ENCODE data around the gene KIF4B.
A peak's percentile ranks its signal among the peaks of the same experiment; 100 is the strongest.
"Not testable (repeated sequence)": the region's sequence is repeated elsewhere in the genome, so short reads cannot be mapped to it uniquely, and the experiment has no call there.

KIF4B gene, protein sequence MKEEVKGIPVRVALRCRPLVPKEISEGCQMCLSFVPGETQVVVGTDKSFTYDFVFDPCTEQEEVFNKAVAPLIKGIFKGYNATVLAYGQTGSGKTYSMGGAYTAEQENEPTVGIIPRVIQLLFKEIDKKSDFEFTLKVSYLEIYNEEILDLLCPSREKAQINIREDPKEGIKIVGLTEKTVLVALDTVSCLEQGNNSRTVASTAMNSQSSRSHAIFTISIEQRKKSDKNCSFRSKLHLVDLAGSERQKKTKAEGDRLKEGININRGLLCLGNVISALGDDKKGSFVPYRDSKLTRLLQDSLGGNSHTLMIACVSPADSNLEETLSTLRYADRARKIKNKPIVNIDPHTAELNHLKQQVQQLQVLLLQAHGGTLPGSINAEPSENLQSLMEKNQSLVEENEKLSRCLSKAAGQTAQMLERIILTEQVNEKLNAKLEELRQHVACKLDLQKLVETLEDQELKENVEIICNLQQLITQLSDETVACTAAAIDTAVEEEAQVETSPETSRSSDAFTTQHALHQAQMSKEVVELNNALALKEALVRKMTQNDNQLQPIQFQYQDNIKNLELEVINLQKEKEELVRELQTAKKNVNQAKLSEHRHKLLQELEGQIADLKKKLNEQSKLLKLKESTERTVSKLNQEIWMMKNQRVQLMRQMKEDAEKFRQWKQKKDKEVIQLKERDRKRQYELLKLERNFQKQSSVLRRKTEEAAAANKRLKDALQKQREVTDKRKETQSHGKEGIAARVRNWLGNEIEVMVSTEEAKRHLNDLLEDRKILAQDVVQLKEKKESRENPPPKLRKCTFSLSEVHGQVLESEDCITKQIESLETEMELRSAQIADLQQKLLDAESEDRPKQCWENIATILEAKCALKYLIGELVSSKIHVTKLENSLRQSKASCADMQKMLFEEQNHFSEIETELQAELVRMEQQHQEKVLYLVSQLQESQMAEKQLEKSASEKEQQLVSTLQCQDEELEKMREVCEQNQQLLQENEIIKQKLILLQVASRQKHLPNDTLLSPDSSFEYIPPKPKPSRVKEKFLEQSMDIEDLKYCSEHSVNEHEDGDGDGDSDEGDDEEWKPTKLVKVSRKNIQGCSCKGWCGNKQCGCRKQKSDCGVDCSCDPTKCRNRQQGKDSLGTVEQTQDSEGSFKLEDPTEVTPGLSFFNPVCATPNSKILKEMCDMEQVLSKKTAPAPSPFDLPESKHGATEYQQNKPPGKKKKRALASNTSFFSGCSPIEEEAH

DNA sequence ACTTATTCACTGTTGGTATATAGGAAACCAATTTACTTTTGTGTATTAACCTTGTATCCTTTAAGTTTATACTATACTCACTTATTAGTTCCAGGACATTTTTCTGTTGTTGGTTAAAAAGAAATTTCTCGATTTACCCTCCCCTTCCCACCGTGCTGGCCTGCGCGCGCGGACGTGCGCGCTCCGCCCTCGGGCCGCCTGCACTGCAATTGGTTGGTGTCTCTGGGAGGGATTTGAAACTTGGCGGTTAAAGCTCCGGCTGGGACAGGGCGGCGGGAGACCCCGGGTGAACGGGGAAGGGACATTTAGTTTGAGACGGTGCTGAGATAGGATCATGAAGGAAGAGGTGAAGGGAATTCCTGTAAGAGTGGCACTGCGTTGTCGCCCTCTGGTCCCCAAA lies at the start of gene KIF4B:
Gene KIF4B (plus strand): TSS at position 230 of the 400 bp plus-strand sequence. CDS start 105 bp downstream, at position 335.
- no peak for DNase-seq

DNA sequence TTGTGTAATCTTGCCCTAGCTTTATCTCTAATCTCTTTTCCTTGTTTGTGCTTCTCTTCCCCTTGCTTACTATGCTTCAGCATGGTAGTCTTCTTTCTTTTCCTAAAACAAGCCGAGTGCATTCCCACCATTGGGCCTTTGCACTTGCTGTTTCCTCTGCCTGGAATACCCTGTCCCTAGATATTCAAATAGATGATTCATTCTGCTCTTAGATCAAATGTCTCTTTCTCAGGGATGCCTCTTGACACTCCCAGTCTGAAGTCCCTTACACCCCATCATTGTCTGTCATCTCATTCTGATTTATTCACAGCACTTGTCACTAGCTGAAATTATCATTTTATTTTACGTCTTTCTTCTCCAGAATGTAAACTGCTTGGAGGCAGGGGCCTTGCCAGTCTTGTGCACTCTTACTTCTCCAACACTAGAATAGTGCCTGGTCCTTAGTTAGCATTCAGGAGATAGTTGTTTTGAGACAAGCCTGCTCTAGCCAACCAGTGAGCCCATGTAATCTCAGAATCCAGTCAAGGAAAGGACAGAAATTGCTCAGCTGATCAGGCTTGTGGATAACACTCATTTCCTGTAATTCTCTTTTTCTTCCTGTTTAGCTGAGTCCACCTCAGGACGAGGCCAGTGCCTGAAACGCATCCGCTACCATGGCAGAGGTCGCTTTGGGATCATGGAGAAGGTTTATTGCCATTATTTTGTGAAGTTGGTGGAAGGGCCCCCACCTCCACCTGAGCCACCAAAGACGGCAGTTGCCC lies 47.3 kb upstream of the KIF4B start:
- no peak for DNase-seq

DNA sequence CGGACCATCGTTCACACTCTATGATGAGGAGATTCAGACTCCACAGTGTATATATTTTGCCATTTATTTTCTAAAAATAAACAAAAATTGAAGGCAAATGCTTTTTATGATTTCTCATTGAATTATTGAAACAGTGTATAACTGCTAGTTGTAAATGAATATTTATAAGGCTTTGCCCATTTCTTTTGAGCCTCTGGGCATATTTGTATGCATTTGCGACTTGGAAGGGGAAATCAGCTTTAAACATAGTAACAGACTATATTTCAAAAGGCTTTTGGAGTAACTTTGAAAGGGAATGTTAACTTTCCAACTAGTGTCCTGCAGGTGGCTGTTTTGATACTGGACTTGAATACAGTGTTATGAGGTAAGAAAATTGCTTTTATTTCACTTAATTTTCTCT lies 46.7 kb upstream of the KIF4B start:
- DNase-seq = no peak

DNA sequence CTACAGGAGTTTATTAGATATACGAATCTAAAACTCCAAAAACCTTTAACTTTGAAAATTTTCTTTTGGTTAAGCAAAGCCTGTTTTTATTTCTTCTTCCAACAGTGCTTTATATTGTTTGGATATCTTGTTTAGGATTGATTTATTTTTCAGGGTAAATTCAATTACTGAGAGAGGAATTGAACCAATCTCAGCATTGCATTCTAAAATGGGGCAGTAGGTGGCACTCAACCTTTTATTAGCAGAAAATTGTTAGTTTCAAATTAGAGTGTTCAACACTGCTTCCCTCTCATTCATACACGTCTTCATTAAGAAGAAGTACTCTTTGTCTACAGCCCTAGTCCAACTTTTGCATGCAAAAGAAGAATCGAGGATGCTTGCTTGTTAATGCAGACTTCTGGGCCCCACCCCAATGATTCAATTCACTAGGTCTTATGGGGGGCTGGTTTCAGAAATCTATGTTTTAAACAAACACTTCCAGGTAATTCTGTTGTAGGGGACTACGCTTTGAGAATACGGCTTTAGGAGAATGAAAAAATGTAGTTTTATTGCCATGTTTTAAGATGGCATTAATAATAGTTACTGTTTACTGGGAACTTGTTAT lies 46.0 kb upstream of the KIF4B start:
- peak in 1 of 2 experiments; percentile 8 for DNase-seq

DNA sequence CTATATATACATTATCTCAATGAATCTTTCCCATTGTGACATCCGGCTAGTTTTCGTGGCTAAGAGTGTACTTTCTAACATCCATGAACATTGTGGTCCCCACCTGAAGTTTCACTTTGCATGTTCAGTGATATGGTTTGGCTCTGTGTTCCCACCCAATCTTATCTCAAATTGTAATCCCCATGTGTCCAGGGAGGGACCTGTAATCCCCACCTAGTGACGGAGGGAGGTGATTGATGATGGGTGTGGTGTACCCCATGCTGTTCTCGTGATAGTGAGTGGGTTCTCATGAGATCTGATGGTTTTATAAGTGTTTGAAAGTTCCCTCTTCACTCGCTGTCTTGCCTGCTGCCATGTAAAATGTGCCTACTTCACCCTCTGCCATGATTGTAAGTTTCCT lies 44.6 kb upstream of the KIF4B start:
- DNase-seq = no peak

DNA sequence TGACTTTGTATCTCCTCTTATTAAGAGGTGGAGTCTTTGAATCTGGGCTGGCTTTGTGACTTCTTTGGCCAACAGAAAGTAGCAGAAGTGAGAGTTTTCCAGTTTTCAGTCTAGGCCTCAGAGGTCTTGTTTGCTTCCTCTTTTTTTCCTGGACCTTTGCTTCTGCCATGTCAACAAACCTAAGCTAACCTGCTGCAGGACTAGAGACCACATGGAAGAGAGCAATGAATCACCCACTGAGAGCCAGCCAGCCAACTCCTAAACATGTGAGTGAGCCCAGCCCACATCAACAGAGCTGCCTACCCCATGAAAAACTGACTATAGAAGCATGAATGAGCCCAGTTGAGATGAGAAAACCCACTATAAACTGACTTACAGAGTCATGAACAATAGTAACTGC lies 42.8 kb upstream of the KIF4B start:
- DNase-seq = no peak

DNA sequence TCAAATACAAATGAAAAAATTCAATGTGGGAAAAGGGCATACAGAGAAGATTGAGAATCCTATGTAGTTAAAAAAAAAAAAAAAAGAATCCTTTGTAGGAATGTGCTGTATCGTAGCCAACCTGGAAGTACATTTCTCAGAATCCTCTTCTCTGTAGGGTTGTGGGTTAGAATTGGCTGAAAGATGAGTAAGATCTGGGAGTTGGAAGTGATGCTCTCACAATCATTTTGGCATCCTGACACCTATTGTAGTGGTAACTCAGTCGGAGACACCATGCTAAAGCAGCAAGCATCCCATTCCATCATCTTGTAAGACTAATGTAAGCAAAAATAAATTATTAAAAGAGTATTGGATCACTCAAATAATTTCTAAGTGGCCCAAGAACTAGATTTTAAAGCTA lies 42.1 kb upstream of the KIF4B start:
- DNase-seq = no peak

DNA sequence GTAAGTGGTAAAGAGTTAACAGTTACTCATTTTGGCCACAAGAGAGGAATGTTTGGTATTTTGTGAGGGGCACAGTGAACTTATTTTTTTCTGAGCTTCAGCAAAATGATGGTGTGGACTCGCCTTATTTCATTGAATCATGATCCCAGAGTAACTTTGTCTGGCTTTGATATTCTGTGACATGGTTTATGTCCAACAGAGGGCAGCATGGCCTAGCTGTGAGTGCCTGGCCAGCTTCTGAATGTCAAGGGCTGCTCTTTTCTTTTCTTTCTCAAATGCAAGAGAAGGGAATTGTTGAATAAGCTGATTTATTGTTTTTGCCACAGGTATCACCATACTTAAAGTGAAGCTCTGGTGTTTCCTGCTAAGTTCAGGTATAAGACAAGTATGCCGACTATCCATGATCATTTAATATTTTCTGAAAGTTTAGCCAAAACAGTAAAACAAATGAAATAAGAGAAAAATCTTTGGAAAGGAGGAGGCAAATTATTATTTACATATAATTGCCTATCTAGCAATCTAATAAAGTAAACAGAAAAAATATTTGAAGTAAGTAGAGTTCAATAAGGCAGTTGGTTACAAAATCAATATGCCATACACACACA lies 41.0 kb upstream of the KIF4B start:
- DNase-seq = peak; percentile 19 to 54

DNA sequence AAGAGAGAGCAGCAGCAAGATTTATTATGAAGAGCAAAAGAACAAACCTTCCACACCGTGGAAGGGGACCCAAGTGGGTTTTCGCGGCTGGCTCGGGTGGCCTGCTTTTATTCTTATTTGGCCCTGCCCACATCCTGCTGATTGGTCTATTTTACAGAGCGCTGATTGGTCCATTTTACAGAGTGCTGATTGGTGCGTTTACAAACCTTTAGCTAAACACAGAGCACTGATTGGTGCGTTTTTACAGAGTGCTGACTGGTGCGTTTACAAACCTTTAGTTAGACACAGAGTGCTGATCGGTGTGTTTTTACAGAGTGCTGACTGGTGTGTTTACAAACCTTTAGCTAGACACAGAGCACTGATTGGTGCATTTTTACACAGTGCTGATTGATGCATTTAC lies 37.5 kb upstream of the KIF4B start:
- not testable (repeated sequence) for DNase-seq

DNA sequence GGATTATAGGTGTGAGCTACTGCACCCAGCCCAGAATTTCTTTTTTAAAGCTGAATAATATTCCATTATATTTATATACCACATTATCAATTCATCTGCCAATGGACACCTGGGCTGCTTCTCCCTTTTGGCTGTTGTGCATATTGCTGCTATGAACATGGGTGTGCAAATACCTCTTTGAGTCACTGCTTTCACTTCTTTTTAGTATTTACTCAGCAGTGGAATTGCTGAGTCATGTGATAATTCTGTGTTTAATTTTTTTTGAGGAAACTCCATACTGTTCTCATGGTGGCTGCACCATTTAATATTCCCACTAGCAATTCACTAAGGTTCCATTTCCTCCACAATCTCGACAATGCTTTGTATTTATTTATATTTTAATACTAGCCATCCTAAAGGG lies 36.1 kb upstream of the KIF4B start:
- no peak for DNase-seq

DNA sequence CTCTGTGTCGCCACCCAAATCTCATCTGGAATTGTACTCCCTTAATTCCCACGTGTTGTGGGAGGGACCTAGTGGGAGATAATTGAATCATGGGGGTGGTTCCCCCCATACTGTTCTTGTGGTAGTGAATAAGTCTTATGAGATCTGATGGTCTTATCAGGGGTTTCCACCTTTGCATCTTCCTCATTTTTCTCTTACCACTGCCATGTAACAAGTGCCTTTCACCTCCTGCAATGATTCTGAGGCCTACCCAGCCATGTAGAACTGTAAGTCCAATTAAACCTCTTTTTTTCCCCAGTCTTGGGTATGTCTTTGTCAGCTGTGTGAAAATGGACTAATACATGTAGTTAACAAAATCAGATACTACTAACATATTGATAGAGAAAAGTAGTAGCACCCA lies 35.3 kb upstream of the KIF4B start:
- not testable (repeated sequence) for DNase-seq

DNA sequence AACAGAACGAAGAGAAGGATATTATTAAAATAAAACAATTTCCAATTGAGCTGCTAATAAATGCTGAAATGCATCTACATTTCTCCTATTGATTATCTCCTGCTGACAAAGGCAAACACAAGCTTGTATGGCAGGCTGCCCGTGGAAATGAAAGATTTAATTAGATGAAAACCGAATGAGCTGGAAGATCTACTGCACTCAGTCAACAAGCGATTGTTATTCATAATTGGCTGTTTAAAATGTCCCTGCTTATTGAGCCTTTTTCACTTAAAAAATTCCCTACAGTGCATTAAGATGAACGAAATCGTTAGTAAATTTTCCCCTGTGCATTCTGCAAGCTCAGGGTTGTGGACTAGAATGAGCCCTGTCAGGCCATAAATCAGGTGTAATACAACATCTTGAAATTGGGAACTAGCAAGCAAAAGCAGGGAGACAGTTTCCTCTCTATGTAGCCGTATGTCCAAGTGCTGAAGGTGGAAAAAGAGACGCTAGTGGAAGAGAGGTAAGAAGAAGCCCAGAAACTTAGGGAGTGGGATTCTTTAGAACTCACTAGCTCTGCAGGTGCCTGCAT lies 28.5 kb upstream of the KIF4B start:
- no peak for DNase-seq

DNA sequence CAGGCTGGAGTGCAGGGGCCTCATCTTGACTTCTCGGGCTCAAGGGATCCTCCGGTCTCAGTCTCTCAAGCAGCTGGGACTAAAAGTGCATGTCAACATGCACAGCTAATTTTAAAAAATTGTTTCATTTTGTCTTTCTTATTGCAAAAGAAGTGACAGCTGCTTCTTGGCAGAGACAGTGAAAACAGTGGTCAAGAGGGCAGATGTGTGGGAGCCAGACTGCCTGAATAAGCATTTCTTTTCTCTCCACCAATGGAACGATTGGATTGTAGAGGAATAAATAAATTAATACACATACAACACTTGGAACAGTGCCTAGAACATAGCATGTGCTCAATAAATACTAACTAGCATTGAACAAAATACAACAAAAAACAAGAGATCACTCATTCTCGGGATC lies 27.4 kb upstream of the KIF4B start:
- DNase-seq = no peak

DNA sequence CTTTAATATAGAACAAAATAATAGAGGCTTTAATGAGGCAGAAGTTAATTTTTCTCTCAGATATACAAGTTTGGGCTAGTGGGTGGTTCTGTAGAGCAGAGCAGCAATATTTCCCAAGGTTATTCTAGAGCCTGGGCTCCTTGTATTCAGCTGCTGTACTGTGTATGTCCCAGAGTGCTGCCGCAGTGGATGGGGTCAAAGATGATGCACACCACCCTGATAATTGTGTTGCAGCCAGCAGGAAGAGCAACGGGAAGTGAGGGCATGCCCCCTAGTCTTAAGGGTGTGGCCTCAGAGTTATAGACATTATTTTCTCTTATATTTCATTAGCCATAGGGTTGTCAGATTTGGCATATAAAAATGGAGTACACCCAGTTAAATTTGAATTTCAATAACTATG lies 23.9 kb upstream of the KIF4B start:
- no peak for DNase-seq

DNA sequence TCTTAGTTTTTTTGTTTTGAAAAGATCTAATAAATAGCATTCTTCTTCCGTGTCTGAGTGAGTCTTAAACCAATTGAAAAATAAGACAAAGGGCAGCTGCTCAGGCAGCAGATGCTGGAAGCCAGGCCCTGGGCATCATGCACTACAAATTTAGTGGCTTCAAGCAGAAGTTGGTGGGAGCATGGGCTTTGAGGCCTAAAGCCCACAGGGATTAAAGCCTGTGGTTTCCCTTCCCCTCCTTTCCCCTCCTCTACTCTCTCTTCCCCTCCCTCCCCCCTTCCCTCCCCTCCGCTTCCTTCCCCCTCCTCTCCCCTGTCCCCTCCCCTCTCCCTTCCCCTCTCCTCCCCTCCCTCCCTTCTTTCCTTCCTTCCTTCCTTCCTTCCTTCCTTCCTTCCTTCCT lies 20.1 kb upstream of the KIF4B start:
- DNase-seq = no peak

DNA sequence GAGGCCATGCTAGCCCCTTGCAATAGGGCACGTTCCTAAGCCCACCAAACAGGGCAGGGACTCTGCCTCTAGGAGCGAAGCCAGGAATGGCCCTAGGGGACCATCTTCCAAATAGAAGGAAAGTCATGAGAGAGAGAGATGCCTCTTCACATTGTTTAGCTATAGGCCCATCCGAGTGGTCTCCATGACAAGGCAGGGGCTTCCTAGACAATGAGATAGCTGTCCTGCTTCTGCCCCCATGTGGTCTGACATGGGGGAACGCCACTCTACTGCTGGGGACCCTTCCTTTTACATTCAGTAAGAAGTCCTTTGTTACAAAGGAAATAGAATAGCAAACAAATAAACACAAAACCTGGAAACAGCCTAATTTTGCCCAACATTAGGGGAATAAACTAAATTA lies 17.9 kb upstream of the KIF4B start:
- peak in 1 of 2 experiments; percentile 3 for DNase-seq

DNA sequence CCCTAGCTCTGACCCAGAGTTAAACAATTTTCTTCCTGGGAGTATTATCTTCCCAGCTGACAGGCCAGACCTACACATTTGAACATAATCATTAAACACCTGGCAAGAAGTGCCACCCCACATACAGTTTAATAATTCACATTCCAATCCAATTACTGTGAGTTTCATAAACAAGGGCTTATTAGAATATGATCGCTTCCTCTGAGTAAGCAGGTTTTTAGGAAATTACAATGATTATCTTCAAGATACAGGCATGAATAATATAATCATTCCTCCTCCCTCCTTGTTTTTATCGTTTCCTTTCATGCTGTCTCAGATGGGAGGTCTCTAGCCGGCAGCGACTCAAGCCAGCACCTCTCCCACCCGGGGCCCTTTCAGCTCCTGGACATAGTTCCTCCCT lies 15.8 kb upstream of the KIF4B start:
- peak in 1 of 2 experiments; percentile 66 for DNase-seq

DNA sequence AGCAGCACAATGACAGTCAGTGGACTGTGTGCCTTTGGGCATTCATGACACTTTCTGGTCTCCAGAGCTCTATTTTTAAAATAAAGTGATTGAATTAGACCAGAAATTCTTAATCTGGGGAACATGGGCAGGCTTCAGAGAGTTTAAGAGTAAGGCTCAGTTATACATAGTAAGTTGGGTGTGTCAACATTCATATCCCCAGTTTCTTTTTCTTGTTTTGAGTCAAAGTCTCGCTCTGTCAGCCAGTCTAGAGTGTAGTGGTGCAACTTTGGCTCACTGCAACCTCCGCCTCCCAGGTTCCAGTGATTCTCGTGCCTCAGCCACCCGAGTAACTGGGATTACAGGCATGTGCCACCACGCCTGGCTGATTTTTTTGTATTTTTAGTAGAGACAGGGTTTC lies 13.7 kb upstream of the KIF4B start:
- no peak for DNase-seq

DNA sequence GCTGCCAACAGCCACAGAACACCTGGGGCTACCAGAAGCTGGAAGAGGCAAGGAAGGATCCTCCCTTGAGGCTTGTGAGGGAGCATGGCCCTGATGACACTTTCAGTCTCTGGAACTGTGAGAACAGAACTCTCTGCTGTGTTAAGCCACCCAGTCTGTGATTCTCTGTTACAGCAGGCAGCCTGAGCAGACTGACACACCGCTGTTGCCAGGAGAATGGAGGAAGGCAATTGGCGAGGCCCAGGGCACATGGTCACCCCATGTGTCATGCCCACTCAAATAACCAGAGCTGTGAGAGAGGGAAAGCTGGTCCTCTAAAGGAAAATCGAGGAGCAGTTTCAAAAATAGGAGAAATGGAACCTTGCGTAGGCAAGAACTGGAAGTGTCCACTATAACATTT lies 12.0 kb upstream of the KIF4B start:
- no peak for DNase-seq

DNA sequence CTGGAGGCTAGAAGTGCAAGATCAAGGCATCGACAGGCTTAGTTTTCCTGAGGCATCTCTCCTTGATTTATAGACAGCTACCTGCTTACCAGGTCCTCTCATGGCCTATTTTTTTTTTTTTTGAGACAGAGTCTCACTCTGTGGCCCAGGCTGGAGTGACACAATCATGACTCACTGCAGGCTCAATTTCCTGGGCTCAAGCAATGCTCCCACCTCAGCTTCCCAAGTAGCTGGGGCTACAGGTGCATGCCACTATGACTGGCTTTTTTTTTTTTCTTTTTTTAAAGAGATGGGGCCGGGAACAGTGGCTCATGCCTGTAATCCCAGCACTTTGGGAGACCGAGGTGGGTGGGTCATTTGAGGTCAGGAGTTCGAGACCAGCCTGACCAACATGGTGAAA lies 10.8 kb upstream of the KIF4B start:
- not testable (repeated sequence) for DNase-seq

DNA sequence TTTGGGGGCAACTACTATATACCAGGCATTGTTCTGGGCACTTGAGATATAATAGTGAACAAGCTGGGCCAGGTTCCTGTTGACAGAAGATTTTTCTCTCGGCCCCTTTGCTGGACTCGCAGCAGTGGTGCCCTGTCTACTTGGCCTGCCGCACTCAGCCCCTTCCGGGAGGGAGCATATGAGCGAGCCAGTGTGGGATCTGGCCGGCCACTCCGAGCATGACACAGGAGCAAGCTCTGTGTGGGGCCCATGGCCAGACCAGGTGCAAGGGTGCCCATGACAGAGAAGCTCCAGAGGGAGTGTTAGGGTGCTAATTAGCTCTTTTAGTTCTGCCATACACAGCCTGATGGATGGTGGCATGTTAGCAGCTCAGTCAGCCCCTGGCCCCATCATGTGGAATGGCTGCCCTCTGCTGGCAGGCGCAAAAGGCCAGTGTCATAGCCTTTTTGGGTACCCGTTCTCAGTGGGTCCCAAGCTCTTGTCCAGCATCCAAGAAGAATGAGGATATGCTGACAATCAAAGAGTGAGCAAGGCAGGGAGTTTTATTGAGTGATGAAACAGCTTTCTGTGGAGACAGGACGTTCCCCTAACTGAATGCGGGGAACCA lies 9.3 kb upstream of the KIF4B start:
- DNase-seq = peak in 1 of 2 experiments; percentile 3

Measured in NCI-H524 (cell line).